HCT116 (cell line): ENCODE measurements around the gene CASR. TPM values are rescaled to one million over a fixed set of nuclear protein-coding genes. Genes with fewer than 3 reads are reported as not detected.

Source experiments
- ATAC-seq: fragments of 200-7000 bp; cut with Tn5 transposase; 2 replicates; pipeline ENCODE4 v1.9.1; 2020; ENCODE audit warnings: mild to moderate bottlenecking, moderate library complexity
- BruUV-seq: library from RNA; stranded (reverse); fragments of 400-500 nt; replicated peaks from 2 replicates; lab custom pipeline; 2021; lab: Mats Ljungman, UMichigan
- CTCF ChIA-PET: fragments of 300-600 bp; sonication (Branson Sonifier 250); formaldehyde crosslinking; loops from one replicate; lab custom pipeline; 2021; ENCODE audit warnings: antibody characterized with exemption; lab: Charles Lee
- POLR2A ChIA-PET: fragments of 300-600, 350-600 bp; sonication (Branson Sonifier 250); formaldehyde crosslinking; loops from one replicate; lab custom pipeline; 2021; ENCODE audit warnings: antibody characterized with exemption; lab: Charles Lee
- RAD21 ChIA-PET, 2 experiments: fragments of 300-600 bp; sonication (Branson Sonifier 250); formaldehyde crosslinking; loops; one replicate each; lab custom pipeline; 2023; ENCODE audit warnings: low total read pairs in 2 of 2; ENCODE audit not compliant: uncharacterized antibody in 2 of 2, unreplicated experiment in 2 of 2, low non-redundant PET in 1 of 2; lab: Charles Lee
- DNase-seq: peaks from one replicate; pipeline ENCODE4 v3.0.0-alpha.2; 2010; ENCODE audit warnings: low read depth, low spot score
- H2AFZ ChIP-seq: fragments of 200-600 bp; shearing (Covaris generic), sonication (generic); 2 replicates; pipeline ENCODE4 v1.6.1; 2017; ENCODE audit warnings: low read depth, mixed run types, mixed read lengths, antibody characterized with exemption, low read length; ENCODE audit not compliant: poor library complexity, severe bottlenecking
- H3K27ac ChIP-seq: 2 replicates; pipeline ENCODE4 v1.5.1; 2012; ENCODE audit warnings: low read depth, low read length
- H3K27me3 ChIP-seq: fragments of 200-600 bp; sonication (generic); 2 replicates; pipeline ENCODE4 v1.6.1; 2016; ENCODE audit warnings: mixed run types, low read length, mixed read lengths; ENCODE audit not compliant: insufficient read depth
- H3K36me3 ChIP-seq, 2 experiments: fragments of 200-500 bp in 1 of 2; fragments of 200-600 bp in 1 of 2; sonication (Bioruptor generic) in 1 of 2; sonication (generic) in 1 of 2; 2 replicates each; pipeline versions ENCODE4 v1.5.1 to v1.6.1; 2014 to 2016; ENCODE audit warnings: low read length in 2 of 2, inconsistent platforms in 1 of 2, mixed read lengths in 1 of 2, mixed run types in 1 of 2; ENCODE audit not compliant: insufficient read depth in 2 of 2, control insufficient read depth in 1 of 2
- H3K4me1 ChIP-seq, 2 experiments: fragments of 200-600 bp in 1 of 2; sonication (generic) in 1 of 2; 2 replicates each; pipeline versions ENCODE4 v1.5.1 to v1.6.1; 2012 to 2017; ENCODE audit warnings: low read length in 2 of 2, inconsistent platforms in 1 of 2, mild to moderate bottlenecking in 1 of 2, mixed read lengths in 1 of 2, mixed run types in 1 of 2, moderate library complexity in 1 of 2; ENCODE audit not compliant: insufficient read depth in 2 of 2, control insufficient read depth in 1 of 2
- H3K4me2 ChIP-seq: fragments of 200-600 bp; sonication (generic); 2 replicates; pipeline ENCODE4 v1.6.1; 2017; ENCODE audit warnings: mixed run types, low read length, mixed read lengths
- H3K4me3 ChIP-seq, 2 experiments: fragments of 200-600 bp in 1 of 2; sonication (generic) in 1 of 2; replicated peaks in 1 of 2; 2 replicates each; pipeline ENCODE4 v1.5.1; 2011 to 2016; ENCODE audit warnings: low read length in 2 of 2, control low read depth in 1 of 2, low read depth in 1 of 2, mild to moderate bottlenecking in 1 of 2, mixed read lengths in 1 of 2, mixed run types in 1 of 2
- H3K79me2 ChIP-seq: fragments of 200-600 bp; sonication (generic); 2 replicates; pipeline ENCODE4 v1.6.1; 2017; ENCODE audit warnings: mild to moderate bottlenecking, mixed run types, low read length, moderate library complexity, mixed read lengths; ENCODE audit not compliant: insufficient read depth
- H3K9ac ChIP-seq: fragments of 200-600 bp; sonication (generic); 2 replicates; pipeline ENCODE4 v1.6.1; 2016; ENCODE audit warnings: low read length, mixed read lengths
- H3K9me2 ChIP-seq: fragments of 200-600 bp; sonication (generic), shearing (Covaris generic); 2 replicates; pipeline ENCODE4 v1.6.1; 2017; ENCODE audit warnings: mixed run types, mild to moderate bottlenecking, moderate library complexity; ENCODE audit not compliant: insufficient read depth
- H3K9me3 ChIP-seq, 2 experiments: fragments of 200-500 bp in 1 of 2; fragments of 200-600 bp in 1 of 2; sonication (Bioruptor generic) in 1 of 2; sonication (generic) in 1 of 2; 2 replicates each; pipeline ENCODE4 v1.6.1; 2014 to 2017; ENCODE audit warnings: low read length in 2 of 2, mixed read lengths in 2 of 2, inconsistent platforms in 1 of 2, low read depth in 1 of 2, mild to moderate bottlenecking in 1 of 2, mixed run types in 1 of 2, moderate library complexity in 1 of 2; ENCODE audit not compliant: control insufficient read depth in 1 of 2, insufficient read depth in 1 of 2
- H4K20me1 ChIP-seq: fragments of 200-600 bp; sonication (generic), shearing (Covaris generic); 2 replicates; pipeline ENCODE4 v1.6.1; 2017; ENCODE audit warnings: mixed run types, mild to moderate bottlenecking, moderate library complexity; ENCODE audit not compliant: insufficient read depth
- CTCF ChIP-seq, 3 experiments: fragments of 200-600 bp in 1 of 3; sonication (generic) in 1 of 3; IDR thresholded peaks in 2 of 3; conservative IDR thresholded peaks in 1 of 3; 2 replicates each; pipeline ENCODE4 v1.5.1; 2012 to 2017; ENCODE audit warnings: low read depth in 2 of 3, low read length in 2 of 3, antibody characterized with exemption in 1 of 3, borderline replicate concordance in 1 of 3, control low read depth in 1 of 3, mild to moderate bottlenecking in 1 of 3, mixed read lengths in 1 of 3, mixed run types in 1 of 3, moderate library complexity in 1 of 3; ENCODE audit not compliant: insufficient read depth in 1 of 3
- ELF1 ChIP-seq: IDR thresholded peaks from 2 replicates; pipeline ENCODE4 v1.6.1; 2012; ENCODE audit warnings: low read depth, borderline replicate concordance
- EZH2phosphoT487 ChIP-seq: fragments of 200-600 bp; IDR thresholded peaks from 2 replicates; pipeline ENCODE4 v1.6.1; 2018; ENCODE audit warnings: antibody characterized with exemption, borderline replicate concordance
- FOSL1 ChIP-seq: IDR thresholded peaks from 2 replicates; pipeline ENCODE4 v1.6.1; 2012; ENCODE audit warnings: low read depth
- MAX ChIP-seq: IDR thresholded peaks from 2 replicates; pipeline ENCODE4 v1.6.1; 2012
- POLR2AphosphoS5 ChIP-seq: IDR thresholded peaks from 2 replicates; pipeline ENCODE4 v1.6.1; 2011; ENCODE audit warnings: mild to moderate bottlenecking, low read depth, low read length, moderate library complexity
- RAD21 ChIP-seq: IDR thresholded peaks from 2 replicates; pipeline ENCODE4 v1.6.1; 2012; ENCODE audit warnings: low read depth, mild to moderate bottlenecking
- SP1 ChIP-seq: IDR thresholded peaks from 2 replicates; pipeline ENCODE4 v1.6.1; 2012; ENCODE audit warnings: low read depth
- ZFX ChIP-seq: fragments of 450-650 bp; IDR thresholded peaks from 2 replicates; pipeline ENCODE4 v1.6.1; 2017
- intact Hi-C: fragments of 100-400 bp; cut with micrococcal nuclease; formaldehyde crosslinking; loops from 2 replicates; pipeline ENCODE4 v1.10.0; 2022
- total RNA-seq: library from RNA; stranded (reverse); gene quantifications from one replicate; pipeline ENCODE4 v1.2.1, GENCODE V29; 2021; ENCODE audit not compliant: unreplicated experiment

Gene CASR
- total RNA-seq, 1 experiment from 2014 or later: not detected

- no peak for TF ChIP-seq CTCF (IDR thresholded peaks at IDR 0.05 in 2 of 3, conservative IDR thresholded peaks at IDR 0.05 in 1 of 3; ENCODE audit: borderline replicate concordance in 1 of 3, insufficient read depth in 1 of 3, low read depth in 2 of 3, low read length in 2 of 3)
- no peak for TF ChIP-seq SP1
- TF ChIP-seq ELF1: no peak
- no peak for TF ChIP-seq POLR2AphosphoS5
- no peak for TF ChIP-seq RAD21
- no peak for TF ChIP-seq ZFX
- no peak for TF ChIP-seq EZH2phosphoT487
These were observed 5.3 kb downstream of the CASR start (continued) for GRCh38 chr3:122188737-122189136.

GRCh38 chr3:122189357-122189756 is 5.9 kb downstream of the CASR start:
- ChIA-PET CTCF (no interaction called here), POLR2A (no interaction called here), RAD21 (no interaction called here)
- H3K27me3 ChIP-seq: peaks cover 11% of the 10 kb centered on the region
- H4K20me1 ChIP-seq: no peaks in the 10 kb centered on the region
- no peak for DNase-seq
- no TSS peak for BruUV-seq
- H3K9ac ChIP-seq: no peak overlapping the region
- no peaks in the 10 kb centered on the region for H3K9me2 ChIP-seq
- H3K4me2 ChIP-seq: no peak overlapping the region
- no peak overlapping the region for H2AFZ ChIP-seq
- TF ChIP-seq RAD21: no peak
- no peak overlapping the region for H3K27ac ChIP-seq
- intact Hi-C loops: no loop called here
- H3K4me1 ChIP-seq: no peaks in the 10 kb centered on the region
- no peak overlapping the region for H3K4me3 ChIP-seq
- H3K79me2 ChIP-seq: no peaks in the 10 kb centered on the region
- no peaks in the 10 kb centered on the region for H3K36me3 ChIP-seq
- no peaks in the 10 kb centered on the region for H3K9me3 ChIP-seq
- ATAC-seq: no peak

- H2AFZ ChIP-seq: no peak overlapping the region
- ChIA-PET POLR2A (no interaction called here), RAD21 (no interaction called here), CTCF (no interaction called here)
- H3K4me3 ChIP-seq: no peak overlapping the region
- no peaks in the 10 kb centered on the region for H4K20me1 ChIP-seq
- no peaks in the 10 kb centered on the region for H3K79me2 ChIP-seq
- H3K4me2 ChIP-seq: no peak overlapping the region
- H3K4me1 ChIP-seq: no peaks in the 10 kb centered on the region
- H3K9ac ChIP-seq: no peak overlapping the region
- no peak overlapping the region for H3K27ac ChIP-seq
- peaks cover 11% of the 10 kb centered on the region for H3K27me3 ChIP-seq
- H3K9me3 ChIP-seq: no peaks in the 10 kb centered on the region
- no peaks in the 10 kb centered on the region for H3K36me3 ChIP-seq
- DNase-seq (no peak), ATAC-seq (no peak)
- no peaks in the 10 kb centered on the region for H3K9me2 ChIP-seq
- BruUV-seq: no TSS peak
- TF ChIP-seq EZH2phosphoT487 (no peak), MAX (no peak), FOSL1 (no peak)
- intact Hi-C loops: no loop called here
These were observed 7.1 kb downstream of the CASR start for GRCh38 chr3:122190525-122190924.
